Measurements from ENCODE around the gene MIER2.
"Not testable (repeated sequence)": the region's sequence is repeated elsewhere in the genome, so short reads cannot be mapped to it uniquely, and the experiment has no call there.

Gene MIER2

DNA sequence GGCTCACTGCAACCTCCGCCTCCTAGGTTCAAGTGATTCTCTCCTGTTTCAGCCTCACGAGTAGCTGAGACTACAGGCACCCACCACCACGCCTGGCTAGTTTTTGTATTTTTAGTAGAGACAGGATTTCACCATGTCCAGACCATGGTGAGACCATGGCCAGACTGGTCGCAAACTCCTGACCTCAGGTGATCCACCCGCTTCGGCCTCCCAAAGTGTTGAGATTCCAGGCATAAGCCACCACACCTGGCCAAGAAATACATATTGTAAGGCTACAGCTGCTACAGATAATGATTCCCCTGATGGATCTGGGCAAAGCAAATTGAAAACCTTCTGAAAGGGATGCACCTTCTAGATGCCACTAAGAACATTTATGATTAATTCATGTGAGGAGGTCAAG is 71.2 kb downstream of the MIER2 start:
- Histone ChIP-seq H3K27ac (ENCODE audit: low read depth, low read length) (no peak overlapping the region), H3K4me2 (ENCODE audit: low read length) (no peak overlapping the region), H3K4me1 (ENCODE audit: control insufficient read depth, low read depth, low read length) (no peaks in the 10 kb centered on the region), H2BK120ac (ENCODE audit: low read depth, low read length) (no peak overlapping the region), H3K4me3 (ENCODE audit: low read length) (no peak overlapping the region), H3K23ac (ENCODE audit: low read length) (no peak overlapping the region), H3K18ac (ENCODE audit: low read length) (no peak overlapping the region), H2BK15ac (replicated peaks; ENCODE audit: low read depth) (no peak overlapping the region), H3K79me1 (ENCODE audit: low read length) (no peaks in the 10 kb centered on the region), H3K56ac (ENCODE audit: low read length) (no peak overlapping the region), H2AK5ac (ENCODE audit: low read length) (no peak overlapping the region), H3K27me3 (ENCODE audit: insufficient read depth, low read length, poor library complexity) (no peaks in the 10 kb centered on the region), H4K8ac (ENCODE audit: low read depth, low read length) (no peak overlapping the region), H3K36me3 (ENCODE audit: control insufficient read depth, insufficient read depth, low read length) (no peaks in the 10 kb centered on the region), H2BK5ac (ENCODE audit: low read length) (no peak overlapping the region), H3K9ac (ENCODE audit: low read length) (no peak overlapping the region), H4K5ac (ENCODE audit: low read length) (no peak overlapping the region), H3K4ac (ENCODE audit: low read depth, low read length) (no peak overlapping the region), H3K79me2 (ENCODE audit: control insufficient read depth, insufficient read depth, low read length) (no peaks in the 10 kb centered on the region)
- WGBS (ENCODE audit: extremely low coverage, insufficient coverage, low lambda C conversion rate), result no CpG with 5 or more reads among the region's 6 CpGs
- DNase-seq, result no peak

DNA sequence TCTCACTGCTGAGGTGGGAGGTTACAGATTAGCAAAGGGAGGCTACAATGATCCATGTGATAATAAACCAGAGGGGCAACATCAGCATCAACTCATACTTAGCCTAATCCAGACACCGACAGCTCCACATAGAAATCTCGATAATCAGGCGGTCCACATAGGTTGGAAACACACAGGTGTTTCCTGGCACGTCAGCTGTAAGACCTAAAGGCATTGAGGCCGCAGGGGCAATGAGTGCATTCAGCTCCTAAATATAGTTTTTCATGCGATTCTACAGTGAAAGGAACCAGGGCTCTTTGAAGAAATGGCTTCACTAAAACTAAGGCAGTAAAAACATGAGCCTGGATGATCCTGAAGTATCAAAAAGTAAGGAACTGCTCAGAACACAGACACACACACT is 72.7 kb downstream of the MIER2 start:
- no peak overlapping the region for H4K8ac ChIP-seq (ENCODE audit: low read depth, low read length)
- H3K56ac ChIP-seq (ENCODE audit: low read length), result no peak overlapping the region
- H3K79me1 ChIP-seq (ENCODE audit: low read length), result no peaks in the 10 kb centered on the region
- DNase-seq, result no peak
- no peak overlapping the region for H3K4me3 ChIP-seq (ENCODE audit: low read length)
- no peak overlapping the region for H4K5ac ChIP-seq (ENCODE audit: low read length)
- H3K23ac ChIP-seq (ENCODE audit: low read length), result no peak overlapping the region
- H3K4me2 ChIP-seq (ENCODE audit: low read length), result no peak overlapping the region
- no peaks in the 10 kb centered on the region for H3K4me1 ChIP-seq (ENCODE audit: control insufficient read depth, low read depth, low read length)
- H3K18ac ChIP-seq (ENCODE audit: low read length), result no peak overlapping the region
- no peaks in the 10 kb centered on the region for H3K79me2 ChIP-seq (ENCODE audit: control insufficient read depth, insufficient read depth, low read length)
- no peak overlapping the region for H2BK15ac ChIP-seq (replicated peaks; ENCODE audit: low read depth)
- no peak overlapping the region for H2AK5ac ChIP-seq (ENCODE audit: low read length)
- H3K36me3 ChIP-seq (ENCODE audit: control insufficient read depth, insufficient read depth, low read length), result no peaks in the 10 kb centered on the region
- H2BK5ac ChIP-seq (ENCODE audit: low read length), result no peak overlapping the region
- no CpG with 5 or more reads among the region's 6 CpGs for WGBS (ENCODE audit: extremely low coverage, insufficient coverage, low lambda C conversion rate)
- H2BK120ac ChIP-seq (ENCODE audit: low read depth, low read length), result no peak overlapping the region
- H3K4ac ChIP-seq (ENCODE audit: low read depth, low read length), result no peak overlapping the region
- no peak overlapping the region for H3K9ac ChIP-seq (ENCODE audit: low read length)
- no peaks in the 10 kb centered on the region for H3K27me3 ChIP-seq (ENCODE audit: insufficient read depth, low read length, poor library complexity)
- no peak overlapping the region for H3K27ac ChIP-seq (ENCODE audit: low read depth, low read length)

DNA sequence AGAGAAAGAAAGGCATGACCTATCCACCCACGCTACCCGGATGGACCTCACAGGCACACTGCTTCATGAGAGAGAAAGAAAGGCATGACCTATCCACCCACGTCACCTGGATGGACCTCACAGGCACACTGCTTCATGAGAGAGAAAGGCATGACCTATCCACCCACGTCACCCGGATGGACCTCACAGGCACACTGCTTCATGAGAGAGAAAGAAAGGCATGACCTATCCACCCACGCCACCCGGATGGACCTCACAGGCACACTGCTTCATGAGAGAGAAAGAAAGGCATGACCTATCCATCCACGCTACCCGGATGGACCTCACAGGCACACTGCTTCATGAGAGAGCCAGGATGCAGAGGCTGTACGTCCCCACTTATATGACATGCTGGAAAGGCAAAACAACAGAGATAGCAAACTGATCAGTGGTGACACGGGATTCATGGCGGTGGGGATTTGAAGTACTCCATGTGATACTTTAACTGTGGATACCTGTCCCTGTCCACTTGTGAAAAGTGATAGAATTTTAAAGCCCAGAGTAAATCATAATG is 73.8 kb downstream of the MIER2 start:
- not testable (repeated sequence) for H3K4me2 ChIP-seq (ENCODE audit: low read length); H3K36me3 ChIP-seq (ENCODE audit: control insufficient read depth, insufficient read depth, low read length); H3K27ac ChIP-seq (ENCODE audit: low read depth, low read length); H2BK120ac ChIP-seq (ENCODE audit: low read depth, low read length); H3K4ac ChIP-seq (ENCODE audit: low read depth, low read length); H4K8ac ChIP-seq (ENCODE audit: low read depth, low read length); H3K4me3 ChIP-seq (ENCODE audit: low read length); H2BK5ac ChIP-seq (ENCODE audit: low read length); H3K18ac ChIP-seq (ENCODE audit: low read length); H3K23ac ChIP-seq (ENCODE audit: low read length); H3K27me3 ChIP-seq (ENCODE audit: insufficient read depth, low read length, poor library complexity); H3K56ac ChIP-seq (ENCODE audit: low read length); H3K4me1 ChIP-seq (ENCODE audit: control insufficient read depth, low read depth, low read length); H2BK15ac ChIP-seq (replicated peaks; ENCODE audit: low read depth); DNase-seq; H3K79me1 ChIP-seq (ENCODE audit: low read length); H3K79me2 ChIP-seq (ENCODE audit: control insufficient read depth, insufficient read depth, low read length); H3K9ac ChIP-seq (ENCODE audit: low read length); H2AK5ac ChIP-seq (ENCODE audit: low read length); H4K5ac ChIP-seq (ENCODE audit: low read length)
- no CpG with 5 or more reads among the region's 12 CpGs for WGBS (ENCODE audit: extremely low coverage, insufficient coverage, low lambda C conversion rate)

DNA sequence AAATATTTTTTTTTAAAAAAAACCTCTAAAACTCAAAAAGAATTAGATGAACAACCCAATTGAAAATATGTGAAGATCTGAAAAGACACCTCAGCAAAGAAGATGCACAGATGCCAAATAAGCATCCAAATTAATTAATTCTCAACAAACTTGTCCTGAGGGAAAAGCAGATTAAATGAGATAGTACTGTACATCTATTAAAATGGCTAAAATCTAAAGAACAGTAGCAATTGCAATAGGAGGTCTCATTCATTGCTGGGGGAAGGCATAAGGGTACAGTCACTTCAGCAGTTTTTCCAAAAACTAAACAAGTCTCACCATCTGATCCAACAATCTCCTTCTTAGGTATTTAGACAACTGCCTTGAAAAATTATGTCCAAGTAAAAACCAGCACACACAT is 75.4 kb downstream of the MIER2 start:
- no peak overlapping the region for H2AK5ac ChIP-seq (ENCODE audit: low read length)
- H3K23ac ChIP-seq (ENCODE audit: low read length), result no peak overlapping the region
- no peaks in the 10 kb centered on the region for H3K79me1 ChIP-seq (ENCODE audit: low read length)
- no peaks in the 10 kb centered on the region for H3K4me1 ChIP-seq (ENCODE audit: control insufficient read depth, low read depth, low read length)
- DNase-seq, result no peak
- H3K4ac ChIP-seq (ENCODE audit: low read depth, low read length), result no peak overlapping the region
- no peaks in the 10 kb centered on the region for H3K36me3 ChIP-seq (ENCODE audit: control insufficient read depth, insufficient read depth, low read length)
- H3K9ac ChIP-seq (ENCODE audit: low read length), result no peak overlapping the region
- H3K79me2 ChIP-seq (ENCODE audit: control insufficient read depth, insufficient read depth, low read length), result no peaks in the 10 kb centered on the region
- no peak overlapping the region for H4K5ac ChIP-seq (ENCODE audit: low read length)
- no peak overlapping the region for H2BK120ac ChIP-seq (ENCODE audit: low read depth, low read length)
- no peak overlapping the region for H3K18ac ChIP-seq (ENCODE audit: low read length)
- no peak overlapping the region for H3K4me3 ChIP-seq (ENCODE audit: low read length)
- H3K56ac ChIP-seq (ENCODE audit: low read length), result no peak overlapping the region
- no peak overlapping the region for H2BK15ac ChIP-seq (replicated peaks; ENCODE audit: low read depth)
- no peak overlapping the region for H3K4me2 ChIP-seq (ENCODE audit: low read length)
- H4K8ac ChIP-seq (ENCODE audit: low read depth, low read length), result no peak overlapping the region
- H3K27ac ChIP-seq (ENCODE audit: low read depth, low read length), result no peak overlapping the region
- no peak overlapping the region for H2BK5ac ChIP-seq (ENCODE audit: low read length)
- H3K27me3 ChIP-seq (ENCODE audit: insufficient read depth, low read length, poor library complexity), result peaks cover 2% of the 10 kb centered on the region

DNA sequence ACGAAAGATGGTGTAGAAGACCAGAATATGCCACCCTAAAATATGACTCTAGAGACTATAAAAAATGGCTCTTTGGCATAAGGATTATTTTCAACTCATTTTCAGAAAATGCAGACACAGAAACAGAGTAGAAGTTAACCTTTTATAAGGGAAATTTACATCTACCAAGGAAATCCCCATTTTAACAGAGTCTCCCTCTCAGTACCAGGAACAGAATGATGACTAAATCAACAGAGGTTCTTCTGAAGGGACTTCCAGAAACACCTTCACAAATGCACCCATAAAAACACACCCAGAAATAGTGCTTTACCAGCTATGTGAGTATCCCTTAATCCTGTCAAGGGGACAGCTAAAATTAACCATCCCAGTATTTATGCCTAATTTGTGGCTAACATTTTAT is 82.5 kb downstream of the MIER2 start:
- H3K4ac ChIP-seq (ENCODE audit: low read depth, low read length), result no peak overlapping the region
- WGBS (ENCODE audit: extremely low coverage, insufficient coverage, low lambda C conversion rate), result no CpG with 5 or more reads among the region's 1 CpG
- H4K8ac ChIP-seq (ENCODE audit: low read depth, low read length), result no peak overlapping the region
- no peak overlapping the region for H3K56ac ChIP-seq (ENCODE audit: low read length)
- no peaks in the 10 kb centered on the region for H3K79me2 ChIP-seq (ENCODE audit: control insufficient read depth, insufficient read depth, low read length)
- no peaks in the 10 kb centered on the region for H3K79me1 ChIP-seq (ENCODE audit: low read length)
- no peak overlapping the region for H3K9ac ChIP-seq (ENCODE audit: low read length)
- no peak overlapping the region for H3K23ac ChIP-seq (ENCODE audit: low read length)
- H3K18ac ChIP-seq (ENCODE audit: low read length), result no peak overlapping the region
- no peak overlapping the region for H2BK120ac ChIP-seq (ENCODE audit: low read depth, low read length)
- H3K4me3 ChIP-seq (ENCODE audit: low read length), result no peak overlapping the region
- no peak overlapping the region for H3K27ac ChIP-seq (ENCODE audit: low read depth, low read length)
- no peaks in the 10 kb centered on the region for H3K36me3 ChIP-seq (ENCODE audit: control insufficient read depth, insufficient read depth, low read length)
- H3K4me2 ChIP-seq (ENCODE audit: low read length), result no peak overlapping the region
- H2BK15ac ChIP-seq (replicated peaks; ENCODE audit: low read depth), result no peak overlapping the region
- no peaks in the 10 kb centered on the region for H3K4me1 ChIP-seq (ENCODE audit: control insufficient read depth, low read depth, low read length)
- no peak overlapping the region for H4K5ac ChIP-seq (ENCODE audit: low read length)
- no peak overlapping the region for H2AK5ac ChIP-seq (ENCODE audit: low read length)
- H3K27me3 ChIP-seq (ENCODE audit: insufficient read depth, low read length, poor library complexity), result peaks cover 2% of the 10 kb centered on the region
- no peak overlapping the region for H2BK5ac ChIP-seq (ENCODE audit: low read length)
- DNase-seq, result no peak

DNA sequence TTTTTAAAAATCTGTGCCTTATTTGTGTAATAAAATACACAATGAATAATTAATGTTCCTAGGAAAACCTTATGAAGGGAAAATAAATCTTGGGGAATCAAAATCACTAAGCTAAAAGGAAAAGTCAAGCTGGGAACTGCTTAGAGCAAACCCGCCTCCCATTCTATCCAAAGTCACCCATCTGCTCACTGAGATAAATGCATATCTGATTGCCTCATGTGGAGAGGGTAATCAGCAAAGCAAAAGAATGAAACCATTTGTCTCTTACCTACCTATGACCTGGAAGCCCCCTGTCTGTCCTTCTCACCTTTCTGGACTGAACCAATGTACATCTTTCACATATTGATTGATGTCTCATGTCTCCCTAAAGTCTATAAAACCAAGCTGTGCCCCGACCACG is 87.8 kb downstream of the MIER2 start:
- H4K5ac ChIP-seq (ENCODE audit: low read length), result not testable (repeated sequence)

More for the DNA sequence above, 87.8 kb downstream of the MIER2 start:
- H4K8ac ChIP-seq (ENCODE audit: low read depth, low read length); H3K56ac ChIP-seq (ENCODE audit: low read length); H3K23ac ChIP-seq (ENCODE audit: low read length); H3K4me2 ChIP-seq (ENCODE audit: low read length); H2BK15ac ChIP-seq (replicated peaks; ENCODE audit: low read depth); H2BK120ac ChIP-seq (ENCODE audit: low read depth, low read length); H3K4me1 ChIP-seq (ENCODE audit: control insufficient read depth, low read depth, low read length); H2AK5ac ChIP-seq (ENCODE audit: low read length); H3K27ac ChIP-seq (ENCODE audit: low read depth, low read length); H3K36me3 ChIP-seq (ENCODE audit: control insufficient read depth, insufficient read depth, low read length); H3K4ac ChIP-seq (ENCODE audit: low read depth, low read length); DNase-seq; H3K27me3 ChIP-seq (ENCODE audit: insufficient read depth, low read length, poor library complexity); H3K4me3 ChIP-seq (ENCODE audit: low read length); H2BK5ac ChIP-seq (ENCODE audit: low read length); H3K18ac ChIP-seq (ENCODE audit: low read length); H3K79me2 ChIP-seq (ENCODE audit: control insufficient read depth, insufficient read depth, low read length); H3K79me1 ChIP-seq (ENCODE audit: low read length); H3K9ac ChIP-seq (ENCODE audit: low read length): not testable (repeated sequence)
- WGBS (ENCODE audit: extremely low coverage, insufficient coverage, low lambda C conversion rate), result no CpG with 5 or more reads among the region's 3 CpGs

Data from mesendoderm (in vitro differentiated cells).